ENCODE measurements around the gene ADGRD1. TPM values are rescaled to one million over a fixed set of nuclear protein-coding genes. Genes with fewer than 3 reads are reported as not detected.

Gene ADGRD1
- total and polyA plus RNA-seq, 12 donors = 0.87 to 6.0 (median 1.6) TPM

GRCh38 chr12:131190965-131191364 is 237.3 kb downstream of the ADGRD1 start:
- Histone ChIP-seq H3K9me3 (replicated peaks in 1 of 3) (no peaks in the 10 kb centered on the region), H3K4me1 (replicated peaks in 1 of 2) (no peaks in the 10 kb centered on the region), H3K27me3 (no peaks in the 10 kb centered on the region), H3K4me3 (no peak overlapping the region), H3K36me3 (replicated peaks in 1 of 2) (no peaks in the 10 kb centered on the region), H3K27ac (no peak overlapping the region)
- no peak for DNase-seq
- intact Hi-C loops (cut with DNase I) = no loop called here
- TF ChIP-seq CTCF (IDR thresholded peaks at IDR 0.05) = no peak
- TF ChIP-seq POLR2A (IDR thresholded peaks at IDR 0.05) = no peak
- WGBS, 4 donors = 66 to 76% (median 73%) methylated on average over 4 of the region's 4 CpGs

Small RNA genes within 50 kb of the gene (small RNA-seq; reads per million reads assigned to genes)
- gene RF00019 = 0 reads per million in 2 donors

Other genes with a start within 250 kb of the ADGRD1 start
- gene RIMBP2, start 237.6 kb upstream of the ADGRD1 start, total RNA-seq = 10 to 100 TPM in 2 of 9 donors, 1 to 10 TPM in 3, under 1 TPM in 2, not detected in 2; 0.18 to 23.9 (median 5.3) TPM
- gene RIMBP2, start 237.6 kb upstream of the ADGRD1 start, polyA plus RNA-seq = 10 to 100 TPM in 2 of 3 donors, 1 to 10 TPM in 1; 2.8 to 15.7 (median 11.7) TPM
- 10 to 100 TPM in 8 of 9 donors, 1 to 10 TPM in 1; 8.3 to 23.8 (median 13.2) TPM for gene STX2, start 114.7 kb upstream of the ADGRD1 start, total RNA-seq
- 10 to 100 TPM; 11.7 to 20.5 (median 19.6) TPM for gene STX2, start 114.7 kb upstream of the ADGRD1 start, polyA plus RNA-seq
- 100 to 1,000 TPM in 8 of 9 donors, 10 to 100 TPM in 1; 82.4 to 897 (median 369) TPM for gene RAN, start 81.8 kb upstream of the ADGRD1 start, total RNA-seq
- 1,000 to 10,000 TPM in 1 of 3 donors, 100 to 1,000 TPM in 2; 105 to 1,192 (median 145) TPM for gene RAN, start 81.8 kb upstream of the ADGRD1 start, polyA plus RNA-seq